G401 (cell line): ENCODE results near the gene CAPN5. TPM values are rescaled to one million over a fixed set of nuclear protein-coding genes. Genes with fewer than 3 reads are reported as not detected.
A peak's percentile ranks its signal among the peaks of the same experiment; 100 is the strongest.
"Not testable (repeated sequence)": the region's sequence is repeated elsewhere in the genome, so short reads cannot be mapped to it uniquely, and the experiment has no call there.

Experiments used
- DNase-seq: peaks from one replicate; pipeline ENCODE4 v3.0.0-alpha.2; 2015; ENCODE audit warnings: low spot score
- in situ Hi-C: cut with HindIII; loops from 2 replicates; pipeline ENCODE4 v1.10.0; 2016; ENCODE audit warnings: low sequenced_read_pairs, mixed read lengths
- total RNA-seq: library from RNA; depleted of rRNA; stranded (reverse); fragments of >200 nt; shearing (Covaris generic); gene quantifications from 2 replicates; pipeline ENCODE4 v1.2.3, GENCODE V29; 2014; rRNA removed

The CAPN5 gene
- 5.6 and 11.1 TPM in 2 replicates for total RNA-seq

DNA sequence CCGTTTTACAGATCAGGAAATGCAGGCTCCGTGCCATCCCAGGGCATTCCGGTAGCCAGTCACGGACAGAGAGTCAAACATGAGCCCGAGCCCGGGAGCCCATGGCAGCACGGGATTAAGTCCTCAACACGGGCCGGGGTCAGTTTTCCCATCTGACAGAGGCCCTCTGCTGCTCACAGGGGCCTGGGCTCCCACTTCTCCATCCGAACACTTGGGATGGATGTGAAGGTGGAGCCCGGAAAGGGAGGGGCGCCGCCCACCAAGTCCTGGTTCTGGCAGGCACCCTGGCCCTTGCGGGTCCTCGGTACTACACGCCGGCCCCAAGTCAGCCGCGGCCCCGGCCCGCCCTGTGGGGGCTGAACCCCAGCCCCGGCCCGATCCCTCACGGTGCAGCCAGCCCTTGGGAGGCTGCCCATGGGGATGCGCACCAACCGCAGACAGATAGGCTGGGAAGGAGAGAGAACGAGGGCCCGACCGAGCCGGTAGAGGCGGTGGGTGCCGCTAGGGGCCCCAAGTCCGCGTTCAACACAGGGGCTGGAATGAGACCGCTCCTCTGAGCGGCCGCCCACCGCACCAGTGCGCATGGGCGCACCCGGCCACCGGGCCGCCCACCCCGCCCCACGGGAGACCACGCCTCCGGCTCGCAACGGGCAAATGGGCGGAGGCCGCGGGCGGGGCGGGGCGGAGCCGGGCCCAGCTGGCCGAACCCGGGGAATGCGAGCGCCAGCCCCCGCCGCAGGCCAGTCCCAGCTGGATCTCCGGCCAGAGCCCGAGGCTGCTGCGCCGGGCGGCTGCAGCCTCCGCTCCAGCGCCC lies at the start of gene CAPN5:
Gene CAPN5 (plus strand): TSS at position 743 of the 814 bp plus-strand sequence. CDS start 17,916 bp downstream, outside the sequence.
- peak; percentile 91 for DNase-seq
- in situ Hi-C loops, result no loop called here

DNA sequence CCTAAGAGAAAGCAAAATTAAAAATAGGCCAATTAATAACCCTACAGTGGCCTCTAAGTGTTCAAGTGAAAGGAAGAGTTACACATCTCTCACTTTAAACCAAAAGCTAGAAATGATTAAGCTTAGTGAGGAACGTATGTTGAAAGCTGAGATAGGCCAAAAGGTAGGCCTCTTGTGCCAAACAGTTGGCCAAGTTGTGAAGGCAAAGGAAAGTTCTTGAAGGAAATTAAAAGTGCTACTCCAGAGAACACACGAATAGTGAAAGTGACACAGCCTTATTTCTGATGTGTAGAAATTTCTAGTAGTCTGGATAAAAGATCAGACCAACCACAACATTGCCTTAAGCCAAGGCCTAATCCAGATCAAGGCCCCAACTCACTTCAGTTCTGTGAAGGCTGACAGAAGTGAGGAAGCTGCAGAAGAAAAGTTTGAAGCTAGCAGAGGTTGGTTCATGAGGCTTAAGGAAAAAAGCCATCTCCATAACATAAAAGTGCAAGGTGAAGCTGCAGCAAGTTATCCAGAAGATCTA lies 48.3 kb upstream of the CAPN5 start:
- DNase-seq, in situ Hi-C loops: not testable (repeated sequence)

DNA sequence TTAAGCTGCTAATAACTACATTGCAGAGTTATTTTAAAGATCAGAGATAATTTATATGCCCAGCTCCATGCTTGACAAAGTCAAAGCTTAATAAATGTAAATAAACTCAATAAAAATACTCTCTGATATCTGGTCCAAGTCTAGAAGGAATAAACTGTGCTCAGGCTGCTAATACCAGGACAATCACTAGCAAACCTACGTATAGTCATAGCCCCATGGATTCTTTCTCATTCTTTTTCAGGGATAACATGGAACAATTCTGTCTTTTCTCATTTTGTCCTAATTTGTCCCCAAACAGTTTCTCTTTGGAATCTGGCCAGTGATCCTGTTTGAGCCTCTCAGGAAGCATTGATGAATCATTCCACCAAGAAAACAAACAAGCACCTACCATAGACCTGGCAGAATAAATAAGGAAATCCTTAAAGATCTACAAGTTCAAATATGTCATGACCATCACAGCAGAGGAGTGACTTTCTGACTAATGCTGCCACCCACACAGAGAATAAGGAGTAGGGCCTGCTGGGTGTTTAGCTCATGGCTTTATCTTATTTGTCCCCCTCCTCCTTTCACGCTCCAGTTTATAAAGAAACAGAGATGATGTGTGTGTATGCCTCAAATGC lies 46.7 kb upstream of the CAPN5 start:
- in situ Hi-C loops, result no loop called here
- DNase-seq, result no peak

DNA sequence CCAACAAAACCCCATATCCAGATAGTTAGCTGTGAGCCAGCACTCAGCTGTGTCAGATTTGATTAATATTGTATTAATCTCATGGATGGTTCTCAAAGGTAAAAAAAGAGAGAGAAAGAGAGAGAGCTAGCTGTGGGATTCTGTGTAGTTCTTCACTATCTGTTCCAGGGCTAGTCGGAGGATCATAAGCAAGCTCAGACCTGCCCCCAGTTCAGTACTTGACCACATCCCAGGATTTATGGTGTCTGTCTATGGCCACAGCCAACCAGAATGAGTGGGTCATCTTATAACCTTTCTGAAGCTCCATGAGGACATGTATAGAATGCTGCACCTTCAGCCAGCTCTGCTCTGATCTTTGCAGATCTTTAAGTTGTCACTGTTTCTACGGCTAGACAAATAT lies 46.0 kb upstream of the CAPN5 start:
- no peak for DNase-seq
- in situ Hi-C loops, result no loop called here

DNA sequence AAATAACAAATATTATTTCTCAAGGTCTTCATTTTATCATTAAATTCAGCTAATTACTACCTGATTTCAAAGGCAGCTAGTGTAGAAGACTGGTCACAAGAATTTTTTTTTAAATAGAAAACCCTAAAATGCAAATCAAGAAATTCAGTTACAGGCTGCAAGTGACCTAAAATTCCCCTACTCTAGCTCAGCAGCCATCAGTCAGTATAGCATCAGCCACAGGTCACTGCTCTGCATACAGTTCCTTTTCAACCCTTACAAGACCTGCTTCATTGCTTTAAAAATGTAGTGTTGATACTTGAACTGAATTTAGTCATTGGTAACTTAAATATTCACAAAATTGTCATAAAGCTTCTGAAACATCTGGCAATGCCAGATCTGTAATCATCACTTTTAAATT lies 42.0 kb upstream of the CAPN5 start:
- in situ Hi-C loops, result no loop called here

DNA sequence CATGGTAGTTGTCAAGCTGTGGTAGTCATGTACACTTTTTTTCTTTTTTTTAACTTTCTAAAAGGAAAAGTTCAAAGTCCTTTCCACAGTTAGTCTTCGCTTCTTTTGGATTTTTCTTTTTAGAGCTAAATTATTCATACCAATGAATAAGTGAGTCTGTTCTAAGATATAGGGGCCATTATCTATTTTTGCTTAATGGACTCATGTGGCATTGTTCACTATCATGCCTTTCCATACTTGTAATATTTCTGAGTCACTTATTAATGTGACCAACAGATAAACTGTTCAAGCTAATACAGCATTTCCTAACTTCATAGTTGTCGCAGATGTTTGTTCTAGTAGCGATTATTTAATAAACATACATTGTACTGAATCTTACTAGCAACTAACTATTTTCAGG lies 40.5 kb upstream of the CAPN5 start:
- in situ Hi-C loops, result no loop called here

More for the DNA sequence above, 42.0 kb upstream of the CAPN5 start:
- no peak for DNase-seq

DNA sequence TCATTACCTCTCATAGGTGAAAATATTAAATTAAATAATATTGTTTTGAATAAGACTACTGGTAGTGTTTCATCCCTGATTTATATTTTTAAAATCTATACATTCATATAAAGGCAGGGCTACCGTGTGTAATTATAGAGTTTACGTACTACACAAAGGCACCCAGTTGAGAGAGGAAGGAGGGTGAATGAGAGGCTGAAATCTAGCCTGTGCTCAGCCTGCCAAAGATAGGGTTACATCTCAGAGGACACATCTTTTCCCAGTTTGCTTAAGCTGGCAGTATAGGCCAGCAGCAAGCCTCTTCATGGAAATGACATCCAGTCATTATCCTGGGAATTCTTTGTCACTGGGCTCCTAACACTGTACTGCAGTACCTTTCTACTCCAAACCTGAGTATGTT lies 40.0 kb upstream of the CAPN5 start:
- in situ Hi-C loops, result no loop called here
- DNase-seq, result no peak

More for the DNA sequence above, 40.5 kb upstream of the CAPN5 start:
- no peak for DNase-seq

DNA sequence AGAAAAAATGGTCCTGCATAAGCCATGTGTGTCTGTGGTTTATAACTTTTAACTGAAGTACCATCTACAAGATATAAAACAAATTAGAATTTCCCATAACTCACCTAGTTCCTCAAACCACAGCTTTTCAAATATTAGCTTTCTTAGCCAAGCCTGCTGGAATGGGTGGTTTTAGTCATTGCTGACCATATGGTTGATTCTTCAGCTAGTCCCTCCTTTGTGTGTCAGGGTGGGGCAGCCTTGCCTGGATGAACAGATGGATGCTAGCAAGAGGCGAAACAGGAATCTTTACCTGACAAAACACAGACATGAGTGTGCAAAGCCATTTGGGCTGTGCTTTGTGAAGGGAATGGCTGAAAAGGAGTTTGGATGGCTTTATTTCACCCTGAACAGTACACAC lies 39.5 kb upstream of the CAPN5 start:
- peak; percentile 95 for DNase-seq
- in situ Hi-C loops, result no loop called here

DNA sequence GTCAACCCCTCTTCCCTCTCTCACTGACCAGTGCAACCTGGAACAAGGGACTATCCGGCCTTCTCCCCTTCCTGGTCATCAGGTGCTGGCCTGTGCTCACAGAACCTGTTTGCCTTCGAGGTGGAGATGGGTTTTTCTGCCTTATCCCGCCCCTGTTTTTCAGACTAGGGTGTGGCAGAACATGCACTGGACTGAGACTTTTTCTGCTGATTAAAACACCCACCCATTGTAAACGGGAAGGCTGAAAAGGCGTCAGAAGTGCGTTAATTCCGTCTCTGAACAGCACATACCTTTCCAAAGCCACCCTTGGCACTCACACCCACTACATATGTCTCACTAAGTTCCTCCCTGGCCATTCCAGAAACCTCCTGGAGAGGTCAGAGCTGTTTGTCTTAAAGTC lies 36.9 kb upstream of the CAPN5 start:
- no peak for DNase-seq
- in situ Hi-C loops, result no loop called here

DNA sequence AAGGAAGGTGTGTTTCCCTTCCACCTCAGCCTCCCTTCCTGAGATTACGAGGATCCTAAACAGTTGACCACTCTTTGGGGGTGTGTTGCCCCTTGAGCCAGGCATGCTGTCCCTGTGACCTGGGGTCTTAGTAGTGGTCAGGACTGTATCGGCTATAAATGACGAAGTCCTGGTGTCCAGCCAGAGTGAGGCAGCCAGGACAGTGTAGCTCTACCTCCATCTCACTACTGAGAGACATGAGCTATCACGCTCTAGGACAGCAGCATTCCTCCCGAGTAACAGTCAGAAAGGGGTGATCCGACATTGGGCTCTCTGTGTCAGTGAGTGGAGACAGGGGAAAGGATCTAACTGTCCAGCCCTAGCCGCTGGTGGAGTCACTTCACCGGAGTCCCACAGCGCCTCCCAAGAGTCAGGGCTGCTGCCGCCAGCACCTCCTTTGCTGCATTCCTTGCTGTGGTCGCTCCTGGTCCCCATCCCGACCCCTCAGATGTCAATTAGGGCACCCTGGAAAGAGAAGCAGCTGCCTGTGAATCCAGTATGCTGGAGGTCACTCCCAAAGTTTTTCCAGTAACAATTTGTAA lies 35.8 kb upstream of the CAPN5 start:
- DNase-seq, result no peak
- in situ Hi-C loops, result no loop called here

DNA sequence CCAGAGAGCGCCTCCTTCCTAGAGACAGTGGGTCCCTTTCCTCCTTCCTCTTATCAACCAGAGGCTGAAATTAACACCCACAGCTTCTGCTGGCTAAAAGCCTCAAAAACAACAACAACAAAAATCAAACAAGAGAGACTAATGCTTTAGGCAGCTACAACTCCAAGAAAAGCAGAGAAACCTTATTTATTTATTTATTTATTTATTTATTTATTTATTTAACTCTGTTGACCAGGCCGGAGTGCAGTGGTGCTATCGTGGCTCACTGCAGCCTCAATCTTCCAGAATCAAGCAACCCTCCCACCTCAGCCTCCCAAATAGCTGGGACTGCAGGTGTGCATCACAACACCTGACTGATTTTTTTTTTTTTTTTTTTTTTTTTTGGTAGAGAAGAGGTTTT lies 35.2 kb upstream of the CAPN5 start:
- in situ Hi-C loops, result no loop called here
- no peak for DNase-seq

DNA sequence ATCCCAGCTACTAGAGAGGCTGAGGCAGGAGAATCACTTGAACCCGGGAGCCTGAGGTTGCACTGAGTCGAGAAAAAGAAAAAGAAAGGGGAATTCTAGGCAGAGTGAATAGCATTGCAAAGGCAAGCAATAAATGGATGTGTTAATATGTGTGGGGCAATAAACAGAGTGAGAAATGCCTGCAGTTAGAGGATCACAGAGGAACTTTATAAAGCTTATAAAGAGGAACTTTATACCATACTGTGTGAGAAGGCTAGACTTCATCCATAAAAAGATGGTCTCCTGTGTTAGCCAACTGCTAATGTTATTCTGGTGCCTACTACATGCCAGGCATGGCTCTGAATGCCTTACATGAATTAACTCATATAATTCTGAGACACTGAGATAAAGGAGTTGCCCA lies 31.7 kb upstream of the CAPN5 start:
- no peak for DNase-seq
- in situ Hi-C loops, result no loop called here

DNA sequence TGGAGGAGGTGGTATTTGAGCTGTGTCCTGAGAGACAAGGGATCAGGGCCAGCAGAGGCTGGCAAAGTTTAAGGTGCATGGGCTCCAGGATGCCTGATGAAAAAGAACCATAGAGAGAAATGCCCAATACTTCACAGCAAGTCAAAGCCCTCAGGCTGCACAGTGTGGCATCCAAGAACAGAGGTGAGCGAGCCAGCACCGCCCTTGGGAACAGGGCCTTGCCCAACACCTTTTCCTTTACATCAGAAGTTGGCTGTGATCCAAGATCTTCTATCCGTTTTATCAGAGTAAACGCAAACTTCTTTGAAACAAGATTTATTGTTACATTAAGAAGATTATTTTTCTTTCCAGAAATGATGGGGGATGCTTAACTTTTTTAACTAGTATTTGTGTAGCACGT lies 31.2 kb upstream of the CAPN5 start:
- DNase-seq, result no peak
- in situ Hi-C loops, result no loop called here

DNA sequence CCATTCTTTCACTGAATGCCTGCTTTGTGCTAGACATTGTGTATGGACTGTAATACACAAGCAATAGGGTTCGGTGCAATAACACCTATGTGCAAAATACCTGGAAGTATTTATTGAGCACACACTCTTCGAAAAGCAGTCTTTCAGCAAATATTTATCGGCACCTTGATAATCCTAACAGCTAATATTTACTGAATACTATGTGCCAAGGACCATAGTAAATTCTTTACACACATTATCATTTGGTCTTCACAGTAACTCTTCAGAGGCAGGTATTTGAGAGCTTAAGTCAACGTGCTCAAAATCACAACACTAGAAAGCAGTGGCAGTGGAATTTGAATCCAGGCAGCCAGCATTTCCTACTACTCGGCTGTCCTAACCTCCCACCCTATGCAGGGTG lies 30.4 kb upstream of the CAPN5 start:
- in situ Hi-C loops, result no loop called here
- DNase-seq, result no peak

DNA sequence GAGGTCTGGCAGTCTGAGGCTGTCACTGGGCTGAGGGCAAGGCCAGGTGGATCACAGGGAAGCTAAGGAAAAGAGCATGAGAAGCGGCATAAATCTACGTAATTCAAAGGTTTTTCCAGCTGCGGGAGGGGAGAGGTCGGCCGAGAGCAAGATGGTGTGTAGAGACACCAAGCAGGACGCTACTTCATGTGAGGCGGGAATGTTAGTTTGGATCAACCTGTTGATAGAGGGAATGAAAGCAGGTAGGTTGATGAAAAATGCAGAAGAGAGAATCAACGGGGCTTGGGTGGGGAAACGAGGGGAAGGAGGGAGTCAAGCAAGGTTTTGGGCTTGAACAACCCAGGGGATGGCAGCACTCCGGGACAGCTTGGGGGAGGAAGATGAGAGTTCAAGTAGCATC lies 29.7 kb upstream of the CAPN5 start:
- no peak for DNase-seq
- in situ Hi-C loops, result no loop called here

DNA sequence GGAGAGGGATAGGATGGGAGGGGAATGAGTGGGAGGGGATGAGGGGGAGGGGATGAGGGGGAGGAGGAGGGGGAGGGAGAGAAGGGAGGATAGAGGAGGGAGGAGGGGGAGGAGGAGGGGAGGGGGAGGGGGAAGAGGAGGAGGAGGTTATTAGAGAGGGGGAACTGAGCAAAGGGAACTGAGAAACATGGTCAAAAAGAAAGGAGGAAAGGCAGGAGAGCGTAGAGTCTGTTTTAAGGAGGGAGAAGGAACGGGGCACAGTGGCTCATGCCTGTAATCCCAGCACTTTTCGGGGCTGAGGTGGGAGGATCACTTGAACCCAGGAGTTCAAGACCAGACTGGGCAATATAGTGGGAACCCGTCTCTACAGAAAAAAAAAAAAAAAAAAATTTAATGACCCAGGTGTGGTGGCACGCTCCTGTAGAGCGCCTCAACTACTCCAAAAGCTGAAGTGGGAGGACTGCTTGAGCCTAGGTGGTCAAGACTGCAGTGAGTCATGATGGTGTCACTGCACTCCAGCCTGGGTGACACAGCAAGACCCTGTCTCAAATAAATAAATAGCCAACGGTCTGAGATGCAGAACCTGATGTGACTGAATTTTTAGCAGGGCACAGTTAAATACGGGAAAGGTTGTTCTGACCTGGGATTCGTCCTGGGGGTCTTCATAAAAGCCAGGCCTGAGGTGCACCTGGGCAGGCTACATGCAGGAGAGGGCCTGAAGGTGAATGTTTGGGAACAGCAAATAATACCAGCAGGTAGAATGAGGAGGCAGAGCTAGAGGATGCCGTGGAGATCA lies 28.5 kb upstream of the CAPN5 start:
- no peak for DNase-seq

DNA sequence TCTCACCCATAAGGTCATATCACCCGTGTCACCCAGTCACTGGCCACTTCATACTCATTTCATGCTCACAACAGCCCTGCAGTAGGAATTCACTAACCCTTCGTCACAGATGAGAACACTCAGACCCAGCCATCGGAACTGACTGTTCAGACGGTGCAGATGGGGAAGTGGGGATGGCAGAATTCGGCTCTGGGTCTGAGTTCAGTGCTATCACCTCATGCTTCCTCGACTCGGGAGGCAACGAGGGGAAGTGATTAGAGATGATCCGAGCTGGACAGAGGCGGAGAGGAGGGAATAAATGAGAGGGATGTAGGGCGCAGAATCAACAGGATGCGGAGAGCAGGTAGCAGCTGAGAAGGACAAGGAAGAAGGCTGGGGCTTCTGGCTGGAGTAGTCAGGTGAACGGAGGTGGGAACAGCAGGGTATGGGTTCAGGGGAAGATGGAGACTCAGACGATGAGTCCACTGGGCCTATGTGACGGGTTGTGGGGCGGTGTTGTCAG lies 27.9 kb upstream of the CAPN5 start:
- DNase-seq, result no peak
- in situ Hi-C loops, result no loop called here

More for the DNA sequence above, 28.5 kb upstream of the CAPN5 start:
- in situ Hi-C loops, result no loop called here

DNA sequence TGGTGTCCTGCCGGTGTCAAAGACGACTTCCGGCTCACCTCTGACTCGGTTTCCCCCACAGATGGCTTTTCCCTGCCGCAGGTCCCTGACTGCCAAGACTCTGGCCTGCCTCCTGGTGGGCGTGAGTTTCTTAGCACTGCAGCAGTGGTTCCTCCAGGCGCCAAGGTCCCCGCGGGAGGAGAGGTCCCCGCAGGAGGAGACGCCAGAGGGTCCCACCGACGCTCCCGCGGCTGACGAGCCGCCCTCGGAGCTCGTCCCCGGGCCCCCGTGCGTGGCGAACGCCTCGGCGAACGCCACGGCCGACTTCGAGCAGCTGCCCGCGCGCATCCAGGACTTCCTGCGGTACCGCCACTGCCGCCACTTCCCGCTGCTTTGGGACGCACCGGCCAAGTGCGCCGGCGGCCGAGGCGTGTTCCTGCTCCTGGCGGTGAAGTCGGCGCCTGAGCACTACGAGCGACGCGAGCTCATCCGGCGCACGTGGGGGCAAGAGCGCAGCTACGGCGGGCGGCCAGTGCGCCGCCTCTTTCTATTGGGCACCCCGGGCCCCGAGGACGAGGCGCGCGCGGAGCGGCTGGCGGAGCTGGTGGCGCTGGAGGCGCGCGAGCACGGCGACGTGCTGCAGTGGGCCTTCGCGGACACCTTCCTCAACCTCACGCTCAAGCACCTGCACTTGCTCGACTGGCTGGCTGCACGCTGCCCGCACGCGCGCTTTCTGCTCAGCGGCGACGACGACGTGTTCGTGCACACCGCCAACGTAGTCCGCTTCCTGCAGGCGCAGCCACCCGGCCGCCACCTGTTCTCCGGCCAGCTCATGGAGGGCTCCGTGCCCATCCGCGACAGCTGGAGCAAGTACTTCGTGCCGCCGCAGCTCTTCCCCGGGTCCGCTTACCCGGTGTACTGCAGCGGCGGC lies 27.0 kb upstream of the CAPN5 start:
- in situ Hi-C loops, result no loop called here
- DNase-seq, result no peak
